Stomach (tissue), 4 donors: ENCODE results near the gene ZNF629.

Experiments used
- CTCF ChIP-seq, 7 experiments: fragments of 450-650 bp in 4 of 7; fragments of 200-600 bp in 3 of 7; sonication (generic) in 3 of 7; IDR thresholded peaks; one replicate each; pipeline ENCODE4 v1.5.1; 2016 to 2019; ENCODE audit warnings: antibody characterized with exemption in 7 of 7, control low read depth in 2 of 7, mild to moderate bottlenecking in 1 of 7
- EP300 ChIP-seq: sonication (generic); formaldehyde crosslinking; IDR thresholded peaks from one replicate; pipeline ENCODE4 v1.6.1; 2017; ENCODE audit warnings: antibody characterized with exemption
- POLR2A ChIP-seq, 4 donors: fragments of 450-650 bp; IDR thresholded peaks; one replicate each; pipeline ENCODE4 v1.6.1; 2016; ENCODE audit warnings: antibody characterized with exemption in 4 of 4, control low read depth in 2 of 4, mild to moderate bottlenecking in 1 of 4, moderate library complexity in 1 of 4
- POLR2AphosphoS5 ChIP-seq, 3 donors: sonication (generic); formaldehyde crosslinking; IDR thresholded peaks; one replicate each; pipeline ENCODE4 v1.6.1; 2016; ENCODE audit warnings: antibody characterized with exemption in 3 of 3

DNA sequence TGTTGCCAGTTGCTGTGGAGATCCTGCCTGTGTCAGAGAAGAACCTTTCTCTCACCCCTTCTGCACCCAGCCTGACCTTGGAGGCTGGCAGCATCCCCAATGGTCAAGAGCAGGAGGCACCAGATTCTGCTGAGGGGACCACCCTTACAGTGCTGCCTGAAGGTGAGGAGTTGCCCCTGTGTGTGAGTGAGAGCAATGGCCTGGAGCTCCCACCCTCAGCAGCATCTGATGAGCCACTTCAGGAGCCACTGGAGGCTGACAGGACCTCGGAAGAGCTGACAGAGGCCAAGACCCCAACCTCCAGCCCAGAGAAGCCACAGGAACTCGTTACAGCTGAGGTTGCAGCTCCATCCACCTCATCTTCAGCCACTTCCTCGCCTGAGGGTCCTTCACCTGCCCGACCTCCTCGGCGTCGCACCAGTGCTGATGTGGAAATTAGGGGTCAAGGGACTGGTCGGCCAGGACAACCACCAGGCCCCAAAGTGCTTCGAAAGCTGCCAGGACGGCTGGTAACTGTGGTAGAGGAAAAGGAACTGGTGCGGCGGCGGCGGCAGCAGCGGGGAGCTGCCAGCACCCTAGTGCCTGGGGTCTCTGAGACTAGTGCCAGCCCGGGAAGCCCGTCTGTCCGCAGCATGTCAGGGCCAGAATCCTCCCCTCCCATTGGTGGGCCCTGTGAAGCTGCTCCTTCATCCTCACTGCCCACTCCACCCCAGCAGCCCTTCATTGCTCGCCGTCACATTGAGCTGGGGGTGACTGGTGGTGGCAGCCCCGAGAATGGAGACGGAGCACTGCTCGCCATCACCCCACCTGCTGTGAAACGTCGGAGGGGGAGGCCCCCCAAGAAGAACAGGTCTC lies 49.0 kb downstream of the ZNF629 start:
- no peak for TF ChIP-seq POLR2AphosphoS5 (IDR thresholded peaks at IDR 0.05)
- no peak for TF ChIP-seq CTCF (IDR thresholded peaks at IDR 0.05)
- no peak for TF ChIP-seq EP300
- TF ChIP-seq POLR2A (IDR thresholded peaks at IDR 0.05), result no peak
